Sigmoid colon (tissue), 7 donors: ENCODE results near the gene EXOC6B. TPM values are rescaled to one million over a fixed set of nuclear protein-coding genes. Genes with fewer than 3 reads are reported as not detected.

ENCODE experiments used
- DNase-seq: peaks from one replicate; pipeline ENCODE4 v3.0.0-alpha.2; 2019
- H3K27ac ChIP-seq, 4 donors: fragments of 200-600 bp; sonication (generic); one replicate each; pipeline ENCODE4 v1.5.1; 2016 to 2019; ENCODE audit warnings: mild to moderate bottlenecking in 1 of 4
- H3K27me3 ChIP-seq, 3 donors: fragments of 200-600 bp; sonication (generic); one replicate each; pipeline ENCODE4 v1.5.1; 2019; ENCODE audit warnings: mild to moderate bottlenecking in 1 of 3
- H3K36me3 ChIP-seq, 4 donors: fragments of 200-600 bp; sonication (generic); one replicate each; pipeline ENCODE4 v1.5.1; 2016 to 2019
- H3K4me1 ChIP-seq, 4 donors: fragments of 200-600 bp; sonication (generic); one replicate each; pipeline ENCODE4 v1.5.1; 2017 to 2019
- H3K4me3 ChIP-seq, 4 donors: fragments of 200-600 bp; sonication (generic); one replicate each; pipeline ENCODE4 v1.5.1; 2017 to 2019; ENCODE audit warnings: mild to moderate bottlenecking in 2 of 4, moderate library complexity in 1 of 4
- H3K9me3 ChIP-seq, 4 donors: fragments of 200-600 bp in 3 of 4; sonication (generic) in 3 of 4; one replicate each; pipeline versions ENCODE4 v1.5.1 to v1.6.1; 2013 to 2019
- CTCF ChIP-seq, 4 experiments: fragments of 450-650 bp in 3 of 4; fragments of 200-600 bp in 1 of 4; IDR thresholded peaks; one replicate each; pipeline ENCODE4 v1.5.1; 2016 to 2019; ENCODE audit warnings: antibody characterized with exemption in 4 of 4, mild to moderate bottlenecking in 3 of 4, moderate library complexity in 2 of 4
- EP300 ChIP-seq, 4 donors: sonication (generic); formaldehyde crosslinking; IDR thresholded peaks; one replicate each; pipeline ENCODE4 v1.6.1; 2017; ENCODE audit warnings: antibody characterized with exemption in 4 of 4
- POLR2A ChIP-seq, 2 donors: fragments of 450-650 bp; IDR thresholded peaks; one replicate each; pipeline ENCODE4 v1.6.1; 2016; ENCODE audit warnings: antibody characterized with exemption in 2 of 2, mild to moderate bottlenecking in 2 of 2, moderate library complexity in 2 of 2
- POLR2AphosphoS5 ChIP-seq, 4 donors: sonication (generic); formaldehyde crosslinking; IDR thresholded peaks; one replicate each; pipeline ENCODE4 v1.6.1; 2017; ENCODE audit warnings: antibody characterized with exemption in 4 of 4
- WGBS, 2 donors: extraction: QIAGEN DNeasy Blood & Tissue Kit; methylation state at CpG; one replicate each; pipeline ENCODE4 v1.1.7; 2013; 5-methylcytosine and 5-hydroxymethylcytosine counted together
- intact Hi-C: fragments of 100-400 bp; cut with DNase I; formaldehyde crosslinking; loops from one replicate; pipeline ENCODE4 v1.15.1; 2023
- polyA plus RNA-seq, 3 donors: library from polyadenylated mRNA; stranded (reverse); fragments of 200-250 nt; gene quantifications; one replicate each; pipeline ENCODE4 v1.2.3, GENCODE V29; 2013
- total RNA-seq, 4 donors: library from RNA; depleted of rRNA; stranded (reverse); fragments of >200 nt; gene quantifications; one replicate each; pipeline ENCODE4 v1.1.0, GENCODE V29; 2016
- donor health status: healthy with polysubstance abuse.
- donor health status: Bipolar disorder and iron deficiency.
- donor health status: healthy.

The EXOC6B gene
- total and polyA plus RNA-seq, 7 donors: 5.0 to 46.1 (median 25.3) TPM

- TF ChIP-seq CTCF (IDR thresholded peaks at IDR 0.05) (no peak), POLR2A (IDR thresholded peaks at IDR 0.05) (no peak), POLR2AphosphoS5 (IDR thresholded peaks at IDR 0.05) (no peak), EP300 (IDR thresholded peaks at IDR 0.05) (no peak)
- Histone ChIP-seq H3K9me3 (no peaks in the 10 kb centered on the region), H3K4me3 (no peak overlapping the region), H3K27me3 (no peaks in the 10 kb centered on the region), H3K27ac (no peak overlapping the region), H3K36me3 (peaks cover 0 to 17% (median 5%) of the 10 kb centered on the region in 4 donors), H3K4me1 (no peaks in the 10 kb centered on the region)
- no peak for DNase-seq
- intact Hi-C loops: no loop called here
Observed at GRCh38 chr2:72183016-72183415, 642.8 kb downstream of the EXOC6B start.

- H3K27ac ChIP-seq: no peak overlapping the region
- H3K9me3 ChIP-seq: no peaks in the 10 kb centered on the region
- no peak overlapping the region for H3K4me3 ChIP-seq
- H3K27me3 ChIP-seq: no peaks in the 10 kb centered on the region
- no peaks in the 10 kb centered on the region for H3K4me1 ChIP-seq
- no peak for DNase-seq
- intact Hi-C loops: no loop called here
- 28 to 68% methylated on average over 4 of the region's 4 CpGs for WGBS, 2 donors
- H3K36me3 ChIP-seq: peaks cover 0 to 21% (median 6%) of the 10 kb centered on the region in 4 donors
- TF ChIP-seq EP300 (IDR thresholded peaks at IDR 0.05): no peak
- TF ChIP-seq CTCF (IDR thresholded peaks at IDR 0.05): no peak
Observed at GRCh38 chr2:72182547-72182946, 643.3 kb downstream of the EXOC6B start.

DNA sequence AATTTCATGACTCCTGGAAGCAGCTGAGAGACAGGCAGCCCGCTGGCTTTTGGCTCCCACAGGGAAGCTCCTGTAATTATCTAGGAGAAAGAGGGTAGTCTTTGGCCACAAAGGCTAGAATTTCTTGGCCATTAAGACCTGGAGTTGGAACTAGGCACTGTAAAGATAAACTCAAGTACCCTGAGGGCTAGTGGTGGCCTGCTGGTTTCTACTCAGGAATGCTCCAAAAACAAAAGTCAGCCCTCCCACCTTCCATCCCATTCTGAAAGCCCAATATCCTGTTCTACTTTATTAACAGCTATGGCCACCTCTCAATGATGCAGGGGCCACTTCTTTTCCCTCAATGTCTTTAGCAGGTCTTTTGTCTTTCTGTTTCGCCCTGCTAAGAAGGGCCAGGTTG, 644.2 kb downstream of the EXOC6B start:
- Histone ChIP-seq H3K36me3 (peaks cover 0 to 27% (median 6%) of the 10 kb centered on the region in 4 donors), H3K27me3 (no peaks in the 10 kb centered on the region), H3K4me3 (no peak overlapping the region), H3K27ac (no peak overlapping the region), H3K4me1 (no peaks in the 10 kb centered on the region), H3K9me3 (no peaks in the 10 kb centered on the region)
- WGBS, 2 donors: 92 to 96% methylated on average over 2 of the region's 2 CpGs
- no peak for DNase-seq
- intact Hi-C loops: no loop called here
- TF ChIP-seq POLR2AphosphoS5 (IDR thresholded peaks at IDR 0.05) (no peak), POLR2A (IDR thresholded peaks at IDR 0.05) (no peak), EP300 (IDR thresholded peaks at IDR 0.05) (no peak), CTCF (IDR thresholded peaks at IDR 0.05) (no peak)

- intact Hi-C loops: no loop called here
- Histone ChIP-seq H3K4me3 (no peak overlapping the region), H3K36me3 (peaks cover 0 to 32% (median 6%) of the 10 kb centered on the region in 4 donors), H3K27me3 (no peaks in the 10 kb centered on the region), H3K27ac (no peak overlapping the region), H3K4me1 (no peaks in the 10 kb centered on the region), H3K9me3 (no peaks in the 10 kb centered on the region)
- DNase-seq: no peak
- WGBS, 2 donors: 91% methylated on average over 1 of the region's 1 CpG
- TF ChIP-seq POLR2AphosphoS5 (IDR thresholded peaks at IDR 0.05) (no peak), CTCF (IDR thresholded peaks at IDR 0.05) (no peak), EP300 (IDR thresholded peaks at IDR 0.05) (no peak), POLR2A (IDR thresholded peaks at IDR 0.05) (no peak)
Observed at GRCh38 chr2:72180351-72180750, 645.5 kb downstream of the EXOC6B start.

GRCh38 chr2:72178551-72178950, 647.3 kb downstream of the EXOC6B start:
- Histone ChIP-seq H3K27ac (no peak overlapping the region), H3K9me3 (no peaks in the 10 kb centered on the region), H3K36me3 (peaks cover 0 to 33% (median 6%) of the 10 kb centered on the region in 4 donors), H3K4me3 (no peak overlapping the region), H3K27me3 (no peaks in the 10 kb centered on the region), H3K4me1 (no peaks in the 10 kb centered on the region)
- TF ChIP-seq POLR2AphosphoS5 (IDR thresholded peaks at IDR 0.05): no peak
- TF ChIP-seq CTCF (IDR thresholded peaks at IDR 0.05): no peak
- no peak for DNase-seq
- intact Hi-C loops: no loop called here
- 96 to 98% methylated on average over 2 of the region's 2 CpGs for WGBS, 2 donors
